Measurements from ENCODE around the gene ITSN1.

ITSN1 gene

GRCh38 chr21:33840771-33841170 is 198.5 kb downstream of the ITSN1 start:
- no peak for DNase-seq (ENCODE audit: low spot score)

DNA sequence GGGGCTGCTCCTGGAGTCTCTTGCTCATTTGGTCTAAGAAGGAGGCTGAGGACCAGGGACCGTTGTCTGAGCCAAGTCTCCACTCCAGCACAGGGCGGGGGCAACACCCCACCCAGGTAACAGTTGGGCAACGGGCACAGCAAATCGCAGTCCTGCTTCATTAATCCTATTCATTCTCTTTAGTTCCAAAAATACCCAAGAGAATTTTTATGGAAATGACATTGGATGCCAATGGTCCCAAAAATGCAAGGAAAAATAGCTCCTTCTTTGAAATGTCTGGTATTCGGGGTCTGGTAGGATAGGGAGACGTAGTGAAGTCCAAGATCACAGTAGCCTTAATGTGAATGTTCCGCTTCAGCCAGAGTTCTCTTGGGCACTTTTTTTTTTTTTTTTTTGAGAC is 199.3 kb downstream of the ITSN1 start:
- DNase-seq (ENCODE audit: low spot score), result no peak

DNA sequence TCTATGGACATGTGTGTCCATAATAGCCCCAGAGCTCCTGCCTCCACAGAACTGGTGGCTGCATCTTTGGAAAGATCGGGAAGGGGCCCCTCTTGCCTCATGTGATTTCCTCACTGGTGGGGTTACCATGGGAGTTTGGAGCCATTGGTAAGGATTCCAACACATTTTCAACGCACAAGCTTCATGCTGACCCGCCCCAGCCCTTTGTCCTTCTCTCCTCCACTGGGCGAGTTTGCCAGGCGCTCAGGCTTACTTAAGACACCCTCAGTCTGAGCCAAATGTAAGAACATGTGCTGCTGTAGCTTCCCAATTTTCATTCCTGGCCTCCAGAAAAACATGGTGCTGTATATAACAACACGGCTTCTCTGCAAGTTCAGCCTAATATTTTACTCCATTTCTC is 200.9 kb downstream of the ITSN1 start:
- no peak for DNase-seq (ENCODE audit: low spot score)

GRCh38 chr21:33844104-33844889 is 202.0 kb downstream of the ITSN1 start:
- DNase-seq (ENCODE audit: low spot score), result no peak

DNA sequence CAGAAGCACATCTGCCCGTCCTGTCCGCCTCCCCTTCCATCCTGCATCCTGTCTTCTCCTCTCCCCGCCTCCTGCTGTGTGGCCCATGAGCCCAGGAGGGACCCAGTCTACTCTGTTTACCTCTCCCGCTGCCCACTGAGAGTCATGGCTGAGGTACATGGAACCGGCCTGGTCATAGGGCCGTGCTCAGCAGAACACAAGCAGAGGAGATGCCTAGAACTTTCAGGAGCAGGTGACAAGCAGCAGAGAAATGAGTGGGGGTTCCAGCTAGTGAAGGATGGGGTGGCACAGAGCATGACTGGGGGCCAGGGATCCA is 202.5 kb downstream of the ITSN1 start:
- no peak for DNase-seq (ENCODE audit: low spot score)

DNA sequence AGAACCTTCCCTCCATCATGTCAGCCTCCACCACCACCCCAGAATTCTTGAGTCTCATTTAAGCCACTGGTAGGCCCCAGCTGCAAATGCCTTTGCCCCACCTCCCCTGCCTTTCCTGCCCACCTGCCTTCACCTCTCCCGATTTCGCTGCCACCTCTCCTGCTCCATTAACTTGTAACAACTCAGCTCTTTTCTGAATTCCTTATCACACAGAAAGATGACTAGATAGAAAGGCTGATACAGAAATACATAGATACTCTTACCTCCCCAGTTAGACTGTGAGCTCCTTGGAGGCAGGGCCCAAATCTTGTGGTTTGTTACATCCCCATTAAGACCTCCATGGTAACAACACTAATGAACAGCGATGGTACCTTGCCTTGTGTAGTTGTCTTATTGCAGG is 203.8 kb downstream of the ITSN1 start:
- DNase-seq (ENCODE audit: low spot score), result no peak

DNA sequence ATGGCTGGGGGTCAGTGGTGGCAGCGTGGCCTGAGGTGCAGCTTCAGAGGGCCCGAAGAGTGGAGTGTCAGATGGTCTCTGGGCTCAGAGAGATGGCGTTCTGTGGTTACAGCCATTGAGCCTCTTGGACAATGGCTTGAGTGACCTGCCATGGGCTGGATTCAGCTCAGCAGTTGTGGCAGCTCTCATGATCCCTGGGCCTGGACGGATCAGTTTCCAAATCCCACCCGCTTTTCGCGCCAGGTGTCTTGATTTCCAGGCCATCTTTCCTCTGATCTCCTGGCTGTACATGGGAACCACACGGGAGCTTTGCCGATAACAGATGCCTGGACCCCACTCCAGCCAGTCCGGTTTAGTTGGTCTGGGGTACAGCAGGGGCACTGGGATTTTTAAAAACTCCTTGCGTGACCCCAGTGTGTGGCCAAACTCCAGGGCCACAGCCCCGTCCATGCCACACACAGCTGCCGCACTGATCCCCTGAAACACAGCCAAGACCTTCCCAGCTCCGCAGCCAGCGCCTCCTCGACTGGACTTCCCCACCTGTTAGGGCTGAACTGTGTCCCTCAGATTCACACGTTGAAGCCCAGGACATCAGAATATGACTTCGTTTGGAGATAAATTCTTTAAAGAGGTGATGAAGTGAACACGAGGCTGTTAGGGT is 205.4 kb downstream of the ITSN1 start:
- DNase-seq (ENCODE audit: low spot score), result no peak

DNA sequence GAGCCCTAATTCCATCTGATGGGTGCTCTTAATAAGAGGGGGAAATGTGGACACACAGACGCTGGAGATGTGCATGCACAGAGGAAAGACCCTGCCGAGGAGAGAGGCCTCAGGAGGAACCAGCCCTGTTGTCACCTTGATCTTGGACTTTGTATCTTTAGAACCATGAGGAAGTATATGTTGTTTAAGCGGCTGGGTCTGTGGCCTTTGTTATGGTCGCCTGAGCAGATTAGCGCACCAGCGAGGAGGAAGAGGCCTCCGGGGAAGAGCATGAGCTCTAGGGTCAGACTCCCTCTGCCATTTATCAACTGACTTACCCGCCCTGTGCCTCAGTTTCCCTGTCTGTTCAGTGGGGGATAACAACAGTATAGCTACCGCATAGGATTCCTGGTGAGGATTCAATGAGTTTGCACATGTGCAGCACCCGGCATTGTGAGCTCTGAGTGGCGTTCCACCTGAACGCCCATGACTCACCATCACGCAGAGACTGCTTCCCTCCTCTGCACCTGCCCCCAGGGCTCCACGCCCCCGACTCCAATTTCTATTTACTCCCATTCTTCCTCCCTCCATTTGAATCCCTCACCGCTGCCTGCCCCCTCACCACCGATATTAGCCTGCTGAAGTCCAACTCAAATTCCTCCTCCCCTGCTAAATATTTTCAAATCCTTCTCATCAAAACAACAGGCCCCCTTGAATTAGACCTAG is 206.1 kb downstream of the ITSN1 start:
- no peak for DNase-seq (ENCODE audit: low spot score)

DNA sequence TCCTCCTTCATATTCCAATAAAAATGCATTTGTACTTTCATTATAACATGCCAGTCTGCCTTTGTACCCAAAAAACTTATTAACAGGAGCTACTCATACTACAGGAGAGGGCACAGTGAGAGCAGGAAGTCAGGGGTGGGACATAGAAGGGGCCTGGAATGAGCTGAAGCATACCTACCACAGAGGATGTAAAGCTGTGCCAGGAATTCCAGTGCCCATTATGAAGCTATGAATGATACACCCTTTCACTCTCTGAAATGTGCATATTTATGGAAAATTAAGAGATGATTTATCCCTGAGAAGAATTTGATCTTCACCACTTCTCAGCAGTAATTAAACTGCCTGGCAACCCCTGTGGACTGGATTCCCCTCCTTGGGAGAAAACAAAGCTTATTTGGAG is 207.5 kb downstream of the ITSN1 start:
- no peak for DNase-seq (ENCODE audit: low spot score)

DNA sequence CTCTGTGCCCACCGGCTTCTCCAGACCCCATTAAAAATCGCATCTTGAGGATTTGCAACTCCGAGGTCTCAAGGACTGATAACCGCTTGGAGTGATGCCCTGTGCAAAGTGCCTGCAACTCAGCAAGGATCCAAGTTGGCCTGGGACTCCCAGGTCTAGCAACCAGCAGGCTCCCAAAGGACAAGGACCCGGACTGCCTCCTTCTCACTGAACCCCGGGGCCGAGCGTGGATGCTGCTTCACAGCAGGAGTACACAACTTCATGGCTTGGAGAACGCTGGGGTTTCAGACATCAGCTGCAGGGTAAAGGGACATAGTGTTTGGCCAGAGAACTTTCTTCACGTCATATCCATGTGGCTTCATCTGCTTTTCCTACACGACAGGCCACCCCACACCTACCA is 208.1 kb downstream of the ITSN1 start:
- no peak for DNase-seq (ENCODE audit: low spot score)

DNA sequence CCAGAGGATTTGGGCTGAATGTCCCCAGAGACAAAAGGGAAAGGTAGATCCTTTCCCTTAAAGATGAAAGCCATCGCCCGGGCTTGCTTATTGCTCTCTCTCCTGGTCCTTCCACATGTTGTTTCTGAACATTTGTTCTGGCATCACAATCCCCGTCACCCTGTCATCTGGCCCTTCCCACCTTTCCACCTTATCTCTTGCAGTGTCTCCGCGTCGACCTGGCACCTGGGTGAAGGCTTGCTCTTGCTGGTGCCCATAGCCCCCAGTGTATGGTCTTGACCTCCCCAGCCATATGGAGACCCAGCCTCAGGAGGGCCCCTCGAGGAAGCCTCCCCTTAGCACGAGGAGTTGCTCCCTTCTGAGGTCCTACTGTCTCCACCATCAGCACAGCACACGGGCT is 208.7 kb downstream of the ITSN1 start:
- DNase-seq (ENCODE audit: low spot score), result no peak

DNA sequence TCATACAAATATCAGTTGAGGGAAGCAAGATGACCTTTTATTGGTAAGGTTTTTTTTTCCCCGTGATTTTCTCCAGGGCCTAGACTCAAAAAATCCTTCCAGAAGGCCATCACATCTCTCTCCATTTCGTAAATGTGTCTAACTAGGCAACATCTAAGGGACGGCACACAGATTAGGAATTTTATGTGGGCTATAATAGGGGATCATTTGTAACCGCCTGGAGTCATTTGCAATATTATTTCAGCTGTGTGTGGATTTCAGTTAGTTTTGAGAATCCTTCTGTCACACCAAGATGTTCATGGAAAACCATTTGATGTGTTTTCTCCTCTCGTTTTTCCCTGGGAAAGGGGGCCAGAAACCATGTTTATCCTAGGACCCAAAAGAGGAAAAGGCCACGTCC is 210.2 kb downstream of the ITSN1 start:
- DNase-seq (ENCODE audit: low spot score), result no peak

- no peak for DNase-seq (ENCODE audit: low spot score)
Observed at GRCh38 chr21:33854604-33855003, 212.3 kb downstream of the ITSN1 start.

DNA sequence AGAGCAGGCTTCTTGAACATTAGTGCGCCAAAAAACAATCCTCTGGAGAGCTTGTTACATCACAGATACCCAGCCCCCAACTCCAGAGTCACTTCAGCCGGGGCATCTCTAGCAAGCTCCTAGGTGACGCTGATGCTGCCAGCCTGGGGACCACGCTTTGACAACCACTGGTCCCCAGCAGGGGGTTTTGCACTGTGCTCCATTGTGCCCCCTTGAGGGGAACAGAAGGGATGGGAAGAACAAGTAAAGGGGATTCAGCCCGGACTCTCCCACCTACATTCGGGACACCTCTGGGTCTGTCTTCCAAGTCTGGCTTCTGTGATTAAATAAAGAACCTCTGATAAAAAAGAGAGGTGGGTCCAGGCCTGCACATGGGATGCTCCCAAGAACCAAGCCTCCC is 212.9 kb downstream of the ITSN1 start:
- no peak for DNase-seq (ENCODE audit: low spot score)

DNA sequence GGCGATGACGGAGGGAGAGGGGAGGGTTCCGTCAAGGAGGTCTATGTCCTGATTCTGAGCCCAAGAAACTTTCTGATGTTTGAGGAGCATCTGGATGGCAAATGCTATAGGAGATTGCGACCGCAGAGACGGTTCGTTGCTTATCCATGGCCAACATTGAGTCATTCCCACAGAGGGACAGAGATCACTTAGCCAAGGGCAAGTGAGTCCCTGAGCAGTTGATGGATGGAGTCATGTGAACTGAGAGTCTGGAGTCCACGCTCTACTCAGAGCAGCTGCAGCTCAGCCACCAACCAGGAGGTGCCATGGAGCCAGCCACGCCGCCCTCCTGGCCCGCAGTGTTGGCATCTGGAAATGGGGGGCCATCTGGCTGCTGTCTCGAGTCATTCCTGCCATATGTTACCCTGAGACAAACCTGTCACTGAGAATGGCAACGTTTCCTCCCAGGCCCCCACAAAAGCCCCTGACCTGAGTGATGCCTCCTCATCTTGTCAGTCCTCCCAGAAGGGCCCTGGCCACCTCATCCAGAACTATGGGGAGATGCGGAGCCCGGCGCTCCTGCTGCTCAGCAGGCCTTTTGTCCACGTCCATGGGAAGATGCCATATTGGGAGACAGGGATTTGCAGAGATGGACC is 214.7 kb downstream of the ITSN1 start:
- DNase-seq (ENCODE audit: low spot score), result no peak

GRCh38 chr21:33857846-33858666 is 215.8 kb downstream of the ITSN1 start:
- DNase-seq (ENCODE audit: low spot score), result no peak

DNA sequence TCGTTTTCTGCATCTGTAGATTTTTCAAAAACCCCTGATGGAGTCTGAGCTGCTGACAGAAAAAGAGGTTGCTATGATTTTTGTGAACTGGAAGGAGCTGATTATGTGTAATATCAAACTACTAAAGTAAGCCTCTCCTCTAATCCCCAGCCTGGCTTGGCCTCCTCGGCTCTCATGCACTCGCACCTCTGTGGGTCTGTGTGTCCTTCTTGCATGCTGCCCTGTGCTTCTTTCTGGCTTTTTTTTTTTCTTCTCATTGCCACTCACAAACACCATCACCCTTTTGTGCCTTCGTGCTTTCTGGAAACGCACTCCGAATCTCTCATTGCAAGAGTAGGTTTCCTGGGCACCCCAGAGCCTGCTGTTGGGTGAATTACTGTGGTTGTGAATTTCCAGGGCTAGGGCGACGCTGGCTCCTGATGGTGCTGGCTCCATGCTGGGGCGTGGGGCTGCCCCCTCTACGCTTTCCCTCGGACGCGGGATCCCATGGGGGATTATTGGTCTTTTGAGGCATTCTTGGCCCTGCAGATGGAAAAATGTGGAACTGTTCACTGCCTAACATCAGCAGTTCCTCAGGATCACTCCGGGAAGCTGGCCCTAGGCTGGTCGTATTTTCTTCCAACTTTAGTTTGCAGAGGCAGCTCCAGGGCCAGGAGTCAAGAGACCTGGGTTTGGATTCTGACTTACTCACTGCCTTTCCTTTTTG is 216.5 kb downstream of the ITSN1 start:
- DNase-seq (ENCODE audit: low spot score), result no peak

- no peak for DNase-seq (ENCODE audit: low spot score)
Observed at GRCh38 chr21:33859373-33860102, 217.2 kb downstream of the ITSN1 start.

DNA sequence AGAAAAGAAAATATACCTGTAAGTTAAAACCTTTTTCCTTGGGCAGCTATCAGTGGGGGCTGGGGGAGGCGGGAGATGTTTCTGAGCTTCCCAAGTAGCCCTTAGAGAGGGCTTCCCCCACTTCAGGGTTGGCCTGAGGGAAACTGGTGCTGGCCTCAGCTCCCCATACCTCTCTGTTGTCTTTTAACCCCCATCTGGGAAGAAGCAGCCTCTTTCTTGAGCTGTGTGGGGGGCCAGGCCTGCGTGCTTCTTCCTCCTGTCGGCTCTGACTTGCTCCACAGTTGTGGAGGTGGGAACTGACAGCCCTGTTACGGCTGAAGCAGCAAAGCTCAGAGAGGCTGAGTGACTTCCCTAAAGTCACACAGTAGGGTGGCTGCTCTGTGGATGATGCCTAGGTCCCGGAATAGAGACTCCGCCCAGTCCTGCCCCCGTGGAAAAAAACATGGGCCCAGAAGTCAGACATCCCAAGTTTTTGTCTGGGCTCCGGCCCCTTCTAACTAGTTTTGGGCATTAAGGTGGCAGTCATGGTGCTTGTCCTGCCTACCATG is 218.1 kb downstream of the ITSN1 start:
- DNase-seq (ENCODE audit: low spot score), result no peak

DNA sequence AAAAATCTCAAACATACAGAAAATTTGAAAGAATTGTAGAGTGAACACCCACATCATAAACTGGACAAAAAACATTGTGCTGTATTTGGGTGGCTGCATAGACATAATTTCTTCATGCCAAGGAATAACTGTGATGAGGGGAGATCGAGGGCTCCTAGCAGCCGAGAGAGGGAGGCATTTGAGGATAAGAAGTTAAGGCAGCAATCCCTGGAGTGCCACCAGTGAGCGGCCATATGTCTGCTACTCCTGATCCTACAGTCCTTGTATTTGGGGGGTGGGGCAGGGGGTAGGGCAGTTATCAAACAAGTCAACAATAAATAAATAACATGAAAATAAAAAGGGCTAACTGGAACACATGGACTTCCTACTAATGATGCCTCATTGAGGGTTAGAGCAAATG is 218.8 kb downstream of the ITSN1 start:
- DNase-seq (ENCODE audit: low spot score), result no peak

Measured in left forelimb (tissue), 1 donor.